ENCODE data around the gene CWC25. TPM values are rescaled to one million over a fixed set of nuclear protein-coding genes. Genes with fewer than 3 reads are reported as not detected.

CWC25 gene
- total and polyA plus RNA-seq, 8 donors, result 7.5 to 24.0 (median 8.2) TPM

DNA sequence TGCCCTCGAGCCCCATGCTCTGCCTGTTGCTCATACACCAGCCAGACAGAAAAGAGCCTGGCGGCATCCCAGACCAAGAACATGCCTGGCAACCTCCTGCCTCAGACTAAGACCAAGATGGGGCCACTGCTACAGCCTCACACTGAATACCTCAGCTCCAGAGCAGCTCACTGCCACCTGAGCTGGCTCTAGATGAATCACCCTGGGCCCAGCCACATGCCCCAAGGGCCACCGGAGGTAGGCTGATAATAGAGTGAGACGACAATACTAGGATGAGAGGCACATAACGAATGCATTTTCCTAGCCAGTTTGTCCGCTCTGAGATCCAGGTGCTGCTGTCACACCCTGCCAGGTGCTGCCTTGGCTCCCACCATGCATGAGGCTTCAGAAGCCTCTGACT lies 38.7 kb downstream of the CWC25 start:
- intact Hi-C loops (cut with DNase I), result no loop called here
- Histone ChIP-seq H3K27ac (no peak overlapping the region), H3K36me3 (peaks cover 0 to 39% (median 24%) of the 10 kb centered on the region in 3 donors), H3K4me3 (no peak overlapping the region), H3K9me3 (no peaks in the 10 kb centered on the region), H3K27me3 (no peaks in the 10 kb centered on the region), H3K4me1 (no peaks in the 10 kb centered on the region)
- no peak for TF ChIP-seq CTCF (IDR thresholded peaks at IDR 0.05)
- no peak for DNase-seq
- no peak for ATAC-seq
- no peak for FAIRE-seq
- 71 to 84% methylated on average over 6 of the region's 6 CpGs for WGBS, 2 donors

DNA sequence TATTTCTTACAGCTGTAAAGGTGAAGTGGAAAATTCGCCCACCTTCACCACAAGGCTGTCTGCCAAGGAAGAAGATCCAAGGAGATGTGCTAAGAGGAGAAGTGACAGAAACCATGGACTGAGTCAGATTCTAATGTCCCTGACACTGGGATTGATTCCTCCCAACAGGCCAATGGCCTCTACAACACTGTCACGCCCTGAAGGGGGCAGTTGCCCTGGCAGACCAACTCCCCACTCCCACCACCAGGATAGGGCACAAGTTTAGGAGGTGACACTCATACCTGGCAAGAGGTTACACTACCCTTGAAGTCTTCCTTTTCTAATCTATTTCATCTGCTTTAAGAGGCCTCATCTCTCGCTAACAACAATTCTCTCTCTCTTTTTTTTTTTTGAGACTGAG lies 41.9 kb downstream of the CWC25 start:
- DNase-seq, result no peak
- peaks cover 0 to 59% (median 36%) of the 10 kb centered on the region in 3 donors for H3K36me3 ChIP-seq
- H3K27me3 ChIP-seq, result no peaks in the 10 kb centered on the region
- intact Hi-C loops (cut with DNase I), result no loop called here
- no peaks in the 10 kb centered on the region for H3K4me1 ChIP-seq
- H3K4me3 ChIP-seq, result no peak overlapping the region
- no peak overlapping the region for H3K27ac ChIP-seq
- H3K9me3 ChIP-seq, result no peaks in the 10 kb centered on the region
- ATAC-seq, result no peak
- TF ChIP-seq CTCF (IDR thresholded peaks at IDR 0.05), result no peak
- no peak for FAIRE-seq
- 90 to 96% methylated on average over 3 of the region's 3 CpGs for WGBS, 2 donors

DNA sequence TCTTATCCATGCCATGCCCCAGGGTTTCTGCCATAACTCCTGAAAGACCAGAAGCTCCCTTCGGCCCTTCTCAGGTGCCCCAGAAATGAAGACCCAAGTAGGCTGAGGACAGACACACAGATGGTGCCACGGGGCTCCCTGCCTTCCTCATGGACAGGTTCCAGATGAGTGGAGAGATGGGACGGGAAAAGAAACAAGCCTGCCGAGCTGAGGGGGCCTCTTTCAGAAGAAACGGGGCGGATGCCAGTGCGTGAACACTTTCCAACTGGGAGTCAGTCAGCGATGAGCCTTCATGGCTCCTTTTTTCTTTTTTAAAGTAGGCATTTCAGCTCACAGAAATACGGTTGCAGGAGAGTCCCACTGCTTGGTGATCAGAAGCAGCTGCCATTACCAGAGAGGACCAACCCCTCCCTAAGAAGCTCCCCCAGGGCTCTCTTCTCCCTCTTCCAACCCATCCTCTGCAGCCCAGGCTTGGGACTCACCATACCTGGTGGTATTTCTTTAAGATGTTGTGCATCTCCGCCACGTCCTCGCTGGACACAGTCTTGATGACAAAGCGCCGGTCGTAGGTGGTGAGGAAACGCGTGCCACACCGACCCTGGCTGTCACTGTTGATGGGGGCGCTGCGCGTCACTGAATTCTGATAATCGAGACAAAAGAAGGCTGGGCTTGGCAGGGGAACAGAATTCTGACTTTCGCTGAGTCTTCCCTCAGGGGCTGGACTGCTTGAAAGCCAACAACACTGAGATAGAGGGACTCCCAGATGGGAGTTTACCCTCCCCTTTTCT lies 45.0 kb downstream of the CWC25 start:
- H3K27ac ChIP-seq, result no peak overlapping the region
- H3K9me3 ChIP-seq, result no peaks in the 10 kb centered on the region
- H3K4me3 ChIP-seq, result no peak overlapping the region
- no peak for TF ChIP-seq CTCF (IDR thresholded peaks at IDR 0.05)
- FAIRE-seq (no peak), DNase-seq (no peak), ATAC-seq (no peak)
- peaks cover 0 to 72% (median 46%) of the 10 kb centered on the region in 3 donors for H3K36me3 ChIP-seq
- no peaks in the 10 kb centered on the region for H3K27me3 ChIP-seq
- 88 to 89% methylated on average over 23 of the region's 23 CpGs for WGBS, 2 donors
- intact Hi-C loops (cut with DNase I), result no loop called here
- no peaks in the 10 kb centered on the region for H3K4me1 ChIP-seq

DNA sequence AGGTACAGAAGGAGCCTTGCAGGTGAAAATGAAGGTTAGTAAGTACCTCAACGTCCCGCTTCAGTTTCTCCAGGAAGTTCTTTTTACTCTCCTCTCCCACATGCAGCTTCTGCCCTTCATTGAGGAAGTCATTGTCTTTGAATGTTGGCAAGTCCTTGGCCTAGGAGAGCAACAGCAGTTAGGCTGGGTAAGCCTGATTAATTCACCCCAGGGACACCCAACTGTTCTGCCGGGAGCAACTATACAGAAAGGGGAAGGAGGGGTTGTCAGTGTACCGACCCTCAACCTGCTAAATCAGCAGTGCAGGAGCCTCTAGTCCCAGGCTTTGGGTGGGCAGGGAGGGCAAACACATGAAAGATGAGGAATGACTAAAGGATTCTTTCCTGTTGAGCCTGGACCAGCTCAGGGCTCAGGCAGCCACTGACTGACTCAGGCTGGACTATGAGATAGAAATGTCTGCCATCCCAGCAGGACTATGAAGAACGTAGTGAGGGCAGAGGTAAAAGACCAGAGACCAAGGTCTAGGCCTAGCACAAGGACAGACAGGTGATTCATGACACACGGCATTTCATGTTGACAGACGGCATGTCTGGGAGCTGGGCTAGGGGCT lies 47.4 kb downstream of the CWC25 start:
- Histone ChIP-seq H3K4me1 (no peaks in the 10 kb centered on the region), H3K27me3 (no peaks in the 10 kb centered on the region), H3K36me3 (peaks cover 0 to 84% (median 41%) of the 10 kb centered on the region in 3 donors), H3K27ac (no peak overlapping the region), H3K9me3 (no peaks in the 10 kb centered on the region), H3K4me3 (no peak overlapping the region)
- DNase-seq (no peak), ATAC-seq (no peak), FAIRE-seq (no peak)
- WGBS, 2 donors, result 80 to 87% methylated on average over 7 of the region's 7 CpGs
- intact Hi-C loops (cut with DNase I), result no loop called here
- TF ChIP-seq CTCF (IDR thresholded peaks at IDR 0.05), result no peak

- Histone ChIP-seq H3K27me3 (no peaks in the 10 kb centered on the region), H3K4me1 (no peaks in the 10 kb centered on the region), H3K36me3 (peaks cover 0 to 80% (median 33%) of the 10 kb centered on the region in 3 donors), H3K27ac (no peak overlapping the region), H3K4me3 (no peak overlapping the region), H3K9me3 (no peaks in the 10 kb centered on the region)
- no peak for TF ChIP-seq CTCF (IDR thresholded peaks at IDR 0.05)
- no peak for DNase-seq
- ATAC-seq, result no peak
- intact Hi-C loops (cut with DNase I), result no loop called here
- FAIRE-seq, result no peak
Measured at GRCh38 chr17:38773258-38773657, 51.9 kb downstream of the CWC25 start.

Data from pancreas (tissue), 10 donors.